Astrocyte (in vitro differentiated cells and primary cell): ENCODE measurements around the gene HOXB7. TPM values are rescaled to one million over a fixed set of nuclear protein-coding genes. Genes with fewer than 3 reads are reported as not detected.
A peak's percentile ranks its signal among the peaks of the same experiment; 100 is the strongest.

Experiments used
- DNase-seq: peaks from one replicate; pipeline ENCODE4 v3.0.0-alpha.2; 2010; ENCODE audit warnings: low read depth
- FAIRE-seq: peaks from 2 replicates; lab custom pipeline; 2011; peaks lifted over from hg19 to GRCh38; lab: Jason Lieb, UNC
- H2AFZ ChIP-seq: 2 replicates; pipeline ENCODE4 v1.6.0; 2012; ENCODE audit warnings: low read depth, low read length, inconsistent platforms
- H3K27ac ChIP-seq: 2 replicates; pipeline ENCODE4 v1.5.1; 2011; ENCODE audit warnings: low read depth, low read length, inconsistent platforms
- H3K27me3 ChIP-seq: 2 replicates; pipeline ENCODE4 v1.6.0; 2011; ENCODE audit warnings: low read length, inconsistent platforms; ENCODE audit not compliant: insufficient read depth
- H3K36me3 ChIP-seq: 2 replicates; pipeline ENCODE4 v1.5.1; 2011; ENCODE audit warnings: low read length, inconsistent platforms; ENCODE audit not compliant: insufficient read depth
- H3K4me1 ChIP-seq: 2 replicates; pipeline ENCODE4 v1.5.1; 2011; ENCODE audit warnings: low read length, inconsistent platforms; ENCODE audit not compliant: insufficient read depth
- H3K4me2 ChIP-seq: 2 replicates; pipeline ENCODE4 v1.6.0; 2012; ENCODE audit warnings: low read length, inconsistent platforms
- H3K4me3 ChIP-seq: 2 replicates; pipeline ENCODE4 v1.5.1; 2011; ENCODE audit warnings: low read depth, mild to moderate bottlenecking, low read length, inconsistent platforms; ENCODE audit not compliant: insufficient read depth
- H3K79me2 ChIP-seq: 2 replicates; pipeline ENCODE4 v1.6.0; 2012; ENCODE audit warnings: mild to moderate bottlenecking, low read length, inconsistent platforms; ENCODE audit not compliant: insufficient read depth
- H3K9ac ChIP-seq: 2 replicates; pipeline ENCODE4 v1.6.0; 2012; ENCODE audit warnings: mild to moderate bottlenecking, low read length, inconsistent platforms
- H3K9me3 ChIP-seq: 2 replicates; pipeline ENCODE4 v1.5.1; 2012; ENCODE audit warnings: low read depth, mild to moderate bottlenecking, low read length, inconsistent platforms; ENCODE audit not compliant: insufficient read depth
- H4K20me1 ChIP-seq: 2 replicates; pipeline ENCODE4 v1.6.0; 2012; ENCODE audit warnings: low read length, inconsistent platforms; ENCODE audit not compliant: insufficient read depth
- H3K27ac Mint-ChIP-seq: one replicate; pipeline ENCODE4 v1.8.0; 2021; ENCODE audit warnings: mild to moderate bottlenecking, mixed read lengths; ENCODE audit not compliant: unreplicated experiment
- H3K27me3 Mint-ChIP-seq: one replicate; pipeline ENCODE4 v1.8.0; 2021; ENCODE audit warnings: low read depth, mixed read lengths; ENCODE audit not compliant: unreplicated experiment
- H3K36me3 Mint-ChIP-seq: one replicate; pipeline ENCODE4 v1.8.0; 2021; ENCODE audit warnings: low read depth, mixed read lengths; ENCODE audit not compliant: unreplicated experiment
- H3K4me1 Mint-ChIP-seq: one replicate; pipeline ENCODE4 v1.8.0; 2021; ENCODE audit warnings: low read depth, mixed read lengths; ENCODE audit not compliant: unreplicated experiment
- H3K4me3 Mint-ChIP-seq: one replicate; pipeline ENCODE4 v1.8.0; 2021; ENCODE audit warnings: mild to moderate bottlenecking, moderate library complexity, mixed read lengths; ENCODE audit not compliant: unreplicated experiment
- H3K9me3 Mint-ChIP-seq: one replicate; pipeline ENCODE4 v1.8.0; 2021; ENCODE audit warnings: mild to moderate bottlenecking, mixed read lengths; ENCODE audit not compliant: unreplicated experiment
- EZH2 ChIP-seq: IDR thresholded peaks from 2 replicates; pipeline ENCODE4 v1.6.1; 2012; ENCODE audit warnings: mild to moderate bottlenecking, low read length, inconsistent platforms; ENCODE audit not compliant: insufficient read depth
- total RNA-seq: library from RNA; stranded (reverse); gene quantifications from 2 replicates; pipeline ENCODE4 v1.2.1, GENCODE V29; 2021
- TF ChIP-seq, protein P1 (sequence below): IDR thresholded peaks from 2 replicates; pipeline ENCODE4 v1.5.1; 2011; ENCODE audit warnings: low read depth, mild to moderate bottlenecking, inconsistent platforms, low read length, moderate library complexity; ENCODE audit not compliant: insufficient read depth

Gene HOXB7
- total RNA-seq, 1 donor from 2014 or later: not detected

DNA sequence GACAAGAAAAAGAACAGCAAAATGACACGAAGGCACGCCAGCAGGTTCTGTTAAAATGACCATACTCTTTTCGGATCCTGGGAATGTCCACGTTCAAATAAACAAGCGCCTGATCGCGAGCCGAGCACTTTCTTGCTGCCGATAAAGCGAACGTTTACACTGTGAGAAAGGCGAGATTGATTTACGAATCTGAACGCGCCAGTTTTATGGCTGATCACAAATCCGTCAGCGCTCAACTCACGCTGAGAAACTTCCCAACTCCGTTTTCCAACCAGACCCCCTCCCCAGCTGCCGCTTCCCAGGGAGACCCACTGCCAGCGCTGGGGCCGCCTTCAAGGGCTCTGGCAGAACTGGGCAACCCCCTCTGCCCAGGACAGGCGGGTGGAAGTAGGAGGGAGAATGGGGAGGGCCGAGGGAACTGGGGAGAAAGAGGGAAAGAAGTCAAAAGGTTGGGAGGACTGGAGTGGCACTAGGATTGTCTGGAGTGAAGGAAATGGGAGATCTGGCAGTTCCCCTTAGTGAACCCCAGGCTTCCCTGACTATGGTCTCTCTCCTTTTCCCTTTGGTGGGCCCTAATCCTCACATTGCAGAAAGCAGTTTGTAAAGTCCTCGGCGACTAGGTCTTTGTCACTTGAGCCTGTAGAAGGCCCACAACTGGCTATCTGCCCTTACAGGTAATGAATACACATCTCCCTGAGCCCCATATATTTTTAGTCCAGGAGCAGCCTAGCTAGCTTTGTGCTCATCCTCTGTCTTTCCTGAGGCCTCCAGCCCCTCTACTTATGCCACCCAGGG lies 39.6 kb downstream of the HOXB7 start:
- Histone ChIP-seq H3K9ac (peak overlapping the region; percentile 82), H3K9me3 (no peaks in the 10 kb centered on the region), H3K4me2 (peak overlapping the region; percentile 80), H3K79me2 (peaks cover 88% of the 10 kb centered on the region), H3K36me3 (no peaks in the 10 kb centered on the region), H3K4me1 (peaks cover 34% of the 10 kb centered on the region), H3K27ac (peak overlapping the region; percentile 77), H3K4me3 (peak overlapping the region; percentile 19), H4K20me1 (no peaks in the 10 kb centered on the region), H3K27me3 (peaks cover 96% of the 10 kb centered on the region), H2AFZ (no peak overlapping the region)
- Mint-ChIP-seq H3K36me3 (no peaks in the 10 kb centered on the region), H3K4me3 (no peak overlapping the region), H3K9me3 (peaks cover 13% of the 10 kb centered on the region), H3K4me1 (no peaks in the 10 kb centered on the region), H3K27ac (no peak overlapping the region), H3K27me3 (peaks cover 11% of the 10 kb centered on the region)
- FAIRE-seq (no peak), DNase-seq (no peak)
- no peak for TF ChIP-seq EZH2
- TF ChIP-seq, protein P1, sequence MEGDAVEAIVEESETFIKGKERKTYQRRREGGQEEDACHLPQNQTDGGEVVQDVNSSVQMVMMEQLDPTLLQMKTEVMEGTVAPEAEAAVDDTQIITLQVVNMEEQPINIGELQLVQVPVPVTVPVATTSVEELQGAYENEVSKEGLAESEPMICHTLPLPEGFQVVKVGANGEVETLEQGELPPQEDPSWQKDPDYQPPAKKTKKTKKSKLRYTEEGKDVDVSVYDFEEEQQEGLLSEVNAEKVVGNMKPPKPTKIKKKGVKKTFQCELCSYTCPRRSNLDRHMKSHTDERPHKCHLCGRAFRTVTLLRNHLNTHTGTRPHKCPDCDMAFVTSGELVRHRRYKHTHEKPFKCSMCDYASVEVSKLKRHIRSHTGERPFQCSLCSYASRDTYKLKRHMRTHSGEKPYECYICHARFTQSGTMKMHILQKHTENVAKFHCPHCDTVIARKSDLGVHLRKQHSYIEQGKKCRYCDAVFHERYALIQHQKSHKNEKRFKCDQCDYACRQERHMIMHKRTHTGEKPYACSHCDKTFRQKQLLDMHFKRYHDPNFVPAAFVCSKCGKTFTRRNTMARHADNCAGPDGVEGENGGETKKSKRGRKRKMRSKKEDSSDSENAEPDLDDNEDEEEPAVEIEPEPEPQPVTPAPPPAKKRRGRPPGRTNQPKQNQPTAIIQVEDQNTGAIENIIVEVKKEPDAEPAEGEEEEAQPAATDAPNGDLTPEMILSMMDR: no peak

DNA sequence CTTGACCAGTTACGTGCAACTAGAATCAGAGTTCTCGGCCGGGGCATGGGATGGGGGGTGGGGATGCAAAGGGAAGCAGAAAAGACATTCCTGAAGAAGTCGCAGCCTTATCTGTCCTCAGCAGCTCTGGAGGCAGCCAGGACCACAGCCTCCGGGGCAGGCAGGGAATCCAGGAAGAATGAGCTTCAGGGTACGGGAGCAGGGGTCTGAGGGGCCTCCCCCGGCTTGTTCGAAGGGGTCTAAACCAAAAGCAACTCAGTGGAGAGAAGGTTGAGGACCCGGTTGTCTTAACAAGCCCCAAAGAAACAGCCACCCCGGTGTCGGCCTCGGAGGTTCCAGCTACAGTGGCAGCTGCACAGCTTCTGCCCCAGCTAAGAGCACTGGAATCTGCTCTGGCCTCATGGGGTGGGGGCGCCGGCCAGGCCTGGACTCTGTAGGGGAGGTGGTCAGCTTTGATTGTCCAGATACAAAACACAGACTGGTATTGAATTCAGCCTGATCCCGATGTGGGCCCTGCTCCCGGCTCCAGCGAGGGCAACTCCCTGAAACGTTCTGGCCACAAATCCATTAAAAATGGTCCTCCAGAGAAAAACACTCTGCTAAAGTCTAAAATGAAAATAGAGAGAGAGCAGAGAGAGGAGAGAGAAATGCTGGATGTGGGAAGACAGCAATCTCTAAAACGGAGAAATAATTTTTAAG lies 40.3 kb downstream of the HOXB7 start:
- Histone ChIP-seq H3K9me3 (no peaks in the 10 kb centered on the region), H3K27me3 (peaks cover 96% of the 10 kb centered on the region), H3K4me3 (peak overlapping the region; percentile 19), H4K20me1 (no peaks in the 10 kb centered on the region), H3K27ac (peak overlapping the region; percentile 77), H3K4me1 (peaks cover 31% of the 10 kb centered on the region), H3K9ac (peak overlapping the region; percentile 82), H3K4me2 (peak overlapping the region; percentile 80), H3K79me2 (peaks cover 92% of the 10 kb centered on the region), H3K36me3 (no peaks in the 10 kb centered on the region), H2AFZ (no peak overlapping the region)
- DNase-seq (no peak), FAIRE-seq (no peak)
- H3K9me3 Mint-ChIP-seq: peaks cover 9% of the 10 kb centered on the region
- H3K36me3 Mint-ChIP-seq: no peaks in the 10 kb centered on the region
- peak; percentile 42 for TF ChIP-seq EZH2
- TF ChIP-seq, protein P1: no peak
- H3K27me3 Mint-ChIP-seq: peaks cover 5% of the 10 kb centered on the region
- H3K27ac Mint-ChIP-seq: no peak overlapping the region
- no peak overlapping the region for H3K4me3 Mint-ChIP-seq
- no peaks in the 10 kb centered on the region for H3K4me1 Mint-ChIP-seq
